ENCODE data around the gene RERE.

- TF ChIP-seq CTCF (IDR thresholded peaks at IDR 0.05) (no peak), POLR2A (IDR thresholded peaks at IDR 0.05) (no peak)
Measured at GRCh38 chr1:8841395-8841794, 24.0 kb upstream of the RERE start.

All from uterus (tissue), 2 donors.